ENCODE data around the gene RHBDD1.

The RHBDD1 gene

GRCh38 chr2:226893216-226893615 lies 57.4 kb downstream of the RHBDD1 start:
- H3K27ac ChIP-seq (ENCODE audit: low read depth, low read length), result no peak overlapping the region
- H3K79me2 ChIP-seq (ENCODE audit: control insufficient read depth, low read length), result no peaks in the 10 kb centered on the region
- no peaks in the 10 kb centered on the region for H3K9me3 ChIP-seq (ENCODE audit: control insufficient read depth, insufficient read depth, low read length)
- no peaks in the 10 kb centered on the region for H3K4me1 ChIP-seq (ENCODE audit: control insufficient read depth, low read length)
- H3K4me3 ChIP-seq (ENCODE audit: low read length), result no peak overlapping the region
- no peaks in the 10 kb centered on the region for H3K27me3 ChIP-seq (ENCODE audit: control insufficient read depth, low read length)
- H3K4me2 ChIP-seq (ENCODE audit: low read length), result no peak overlapping the region
- H3K36me3 ChIP-seq (ENCODE audit: control insufficient read depth, low read length), result peaks cover 7% of the 10 kb centered on the region; the same call in 1 of the 2 replicates
- TF ChIP-seq CTCF (IDR thresholded peaks at IDR 0.05; ENCODE audit: low read depth, low read length, poor library complexity, severe bottlenecking) (no peak), EZH2phosphoT487 (IDR thresholded peaks at IDR 0.05; ENCODE audit: borderline replicate concordance, low read length) (no peak)
- H3F3A ChIP-seq (ENCODE audit: control insufficient read depth, insufficient read depth), result no peaks in the 10 kb centered on the region
- no peaks in the 10 kb centered on the region for H4K20me1 ChIP-seq (ENCODE audit: control insufficient read depth, insufficient read depth, low read depth, low read length)
- no peaks in the 10 kb centered on the region for H3K9me2 ChIP-seq (replicated peaks; ENCODE audit: control insufficient read depth, low read length)

DNA sequence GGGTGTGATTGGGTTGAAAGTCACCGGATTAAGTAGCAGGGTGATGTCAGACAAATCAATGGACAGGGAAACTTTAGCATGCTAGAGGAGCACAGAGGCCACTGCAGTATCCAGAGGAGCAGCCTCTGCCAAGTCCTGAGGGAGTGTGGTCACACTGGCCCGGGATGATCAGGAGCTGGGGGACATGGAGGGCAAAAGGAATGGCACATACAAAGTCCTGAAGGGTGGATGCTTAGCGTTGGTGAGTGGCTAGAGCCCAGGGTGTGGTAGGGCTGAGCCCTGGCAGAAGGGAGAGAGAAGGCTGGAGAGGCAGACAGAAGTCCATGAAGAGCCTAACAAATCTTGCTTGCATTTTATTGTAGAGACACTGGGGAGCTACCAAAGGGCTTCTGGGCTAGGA lies 58.9 kb downstream of the RHBDD1 start:
- H3K9me2 ChIP-seq (replicated peaks; ENCODE audit: control insufficient read depth, low read length), result no peaks in the 10 kb centered on the region
- H3K4me2 ChIP-seq (ENCODE audit: low read length), result no peak overlapping the region
- no peak for TF ChIP-seq EZH2phosphoT487 (IDR thresholded peaks at IDR 0.05; ENCODE audit: borderline replicate concordance, low read length)
- no peak for TF ChIP-seq CTCF (IDR thresholded peaks at IDR 0.05; ENCODE audit: low read depth, low read length, poor library complexity, severe bottlenecking)
- H3K27me3 ChIP-seq (ENCODE audit: control insufficient read depth, low read length), result no peaks in the 10 kb centered on the region
- peaks cover 13% of the 10 kb centered on the region for H3K4me1 ChIP-seq (ENCODE audit: control insufficient read depth, low read length)
- no peaks in the 10 kb centered on the region for H3K9me3 ChIP-seq (ENCODE audit: control insufficient read depth, insufficient read depth, low read length)
- H4K20me1 ChIP-seq (ENCODE audit: control insufficient read depth, insufficient read depth, low read depth, low read length), result no peaks in the 10 kb centered on the region
- H3K4me3 ChIP-seq (ENCODE audit: low read length), result no peak overlapping the region
- H3F3A ChIP-seq (ENCODE audit: control insufficient read depth, insufficient read depth), result peaks cover 7% of the 10 kb centered on the region
- peaks cover 9% of the 10 kb centered on the region; the same call in 1 of the 2 replicates for H3K36me3 ChIP-seq (ENCODE audit: control insufficient read depth, low read length)
- no peak overlapping the region for H3K27ac ChIP-seq (ENCODE audit: low read depth, low read length)
- no peaks in the 10 kb centered on the region for H3K79me2 ChIP-seq (ENCODE audit: control insufficient read depth, low read length)

- Histone ChIP-seq H3K27me3 (ENCODE audit: control insufficient read depth, low read length) (no peaks in the 10 kb centered on the region), H3K4me2 (ENCODE audit: low read length) (no peak overlapping the region), H3K9me2 (replicated peaks; ENCODE audit: control insufficient read depth, low read length) (no peaks in the 10 kb centered on the region), H3K79me2 (ENCODE audit: control insufficient read depth, low read length) (no peaks in the 10 kb centered on the region), H3K4me1 (ENCODE audit: control insufficient read depth, low read length) (peaks cover 20% of the 10 kb centered on the region), H3K4me3 (ENCODE audit: low read length) (no peak overlapping the region), H3K27ac (ENCODE audit: low read depth, low read length) (no peak overlapping the region), H4K20me1 (ENCODE audit: control insufficient read depth, insufficient read depth, low read depth, low read length) (no peaks in the 10 kb centered on the region), H3F3A (ENCODE audit: control insufficient read depth, insufficient read depth) (peaks cover 7% of the 10 kb centered on the region), H3K36me3 (ENCODE audit: control insufficient read depth, low read length) (peaks cover 9% of the 10 kb centered on the region; the same call in 1 of the 2 replicates), H3K9me3 (ENCODE audit: control insufficient read depth, insufficient read depth, low read length) (no peaks in the 10 kb centered on the region)
- no peak for TF ChIP-seq CTCF (IDR thresholded peaks at IDR 0.05; ENCODE audit: low read depth, low read length, poor library complexity, severe bottlenecking)
- TF ChIP-seq EZH2phosphoT487 (IDR thresholded peaks at IDR 0.05; ENCODE audit: borderline replicate concordance, low read length), result no peak
These were observed 59.7 kb downstream of the RHBDD1 start for GRCh38 chr2:226895579-226895978.
